GM12875 (cell line): ENCODE data around the gene TNFRSF9.

ENCODE experiments used
- H3K4me3 ChIP-seq: one replicate; pipeline ENCODE4 v1.5.1; 2011; ENCODE audit warnings: low read depth, low read length, control low read depth
- TF ChIP-seq, protein P1 (sequence below): IDR thresholded peaks from 2 replicates; pipeline ENCODE4 v1.5.1; 2011; ENCODE audit warnings: low read depth, mild to moderate bottlenecking, control low read depth, inconsistent platforms, low read length, moderate library complexity, borderline replicate concordance; ENCODE audit not compliant: insufficient read depth

Gene TNFRSF9

DNA sequence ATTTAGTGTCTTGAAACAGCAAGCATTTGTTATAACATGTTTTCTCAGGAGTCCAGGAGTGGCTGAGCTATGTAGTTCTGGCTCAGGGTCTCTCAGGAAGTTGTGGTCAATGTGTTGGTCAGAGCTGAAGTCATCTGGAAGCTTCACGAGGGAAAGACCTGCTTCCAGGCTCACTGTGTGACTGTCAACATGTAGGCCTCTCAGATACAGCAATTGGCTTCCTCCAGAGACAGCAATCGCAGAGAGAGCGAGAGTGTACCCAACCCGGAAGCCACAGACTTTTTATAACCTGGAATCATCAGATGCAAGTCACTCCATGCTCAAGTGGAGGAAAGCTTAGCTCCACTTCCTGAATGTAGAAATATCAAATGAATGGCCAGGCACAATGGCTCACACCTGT lies 40.9 kb downstream of the TNFRSF9 start:
- TF ChIP-seq, protein P1, sequence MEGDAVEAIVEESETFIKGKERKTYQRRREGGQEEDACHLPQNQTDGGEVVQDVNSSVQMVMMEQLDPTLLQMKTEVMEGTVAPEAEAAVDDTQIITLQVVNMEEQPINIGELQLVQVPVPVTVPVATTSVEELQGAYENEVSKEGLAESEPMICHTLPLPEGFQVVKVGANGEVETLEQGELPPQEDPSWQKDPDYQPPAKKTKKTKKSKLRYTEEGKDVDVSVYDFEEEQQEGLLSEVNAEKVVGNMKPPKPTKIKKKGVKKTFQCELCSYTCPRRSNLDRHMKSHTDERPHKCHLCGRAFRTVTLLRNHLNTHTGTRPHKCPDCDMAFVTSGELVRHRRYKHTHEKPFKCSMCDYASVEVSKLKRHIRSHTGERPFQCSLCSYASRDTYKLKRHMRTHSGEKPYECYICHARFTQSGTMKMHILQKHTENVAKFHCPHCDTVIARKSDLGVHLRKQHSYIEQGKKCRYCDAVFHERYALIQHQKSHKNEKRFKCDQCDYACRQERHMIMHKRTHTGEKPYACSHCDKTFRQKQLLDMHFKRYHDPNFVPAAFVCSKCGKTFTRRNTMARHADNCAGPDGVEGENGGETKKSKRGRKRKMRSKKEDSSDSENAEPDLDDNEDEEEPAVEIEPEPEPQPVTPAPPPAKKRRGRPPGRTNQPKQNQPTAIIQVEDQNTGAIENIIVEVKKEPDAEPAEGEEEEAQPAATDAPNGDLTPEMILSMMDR = no peak

DNA sequence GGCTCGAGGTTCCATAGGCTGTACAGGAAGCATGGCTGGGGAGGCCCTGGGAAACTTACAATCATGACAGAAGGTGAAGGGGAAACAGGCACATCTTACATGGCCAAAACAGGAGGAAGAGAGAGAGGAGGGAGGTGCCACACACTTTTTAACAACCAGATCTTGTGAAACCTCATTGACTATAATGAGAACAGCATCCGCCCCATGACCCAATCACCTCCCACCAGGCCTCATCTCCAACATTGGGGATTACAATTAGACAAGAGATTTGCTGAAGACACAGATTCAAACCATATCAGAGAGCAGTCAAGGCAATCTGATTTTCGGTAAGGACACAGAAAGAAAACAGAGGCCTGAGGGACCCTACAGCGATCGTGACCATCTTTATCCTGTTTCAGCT lies 41.7 kb downstream of the TNFRSF9 start:
- no peak overlapping the region for H3K4me3 ChIP-seq
- TF ChIP-seq, protein P1 = no peak

More for the DNA sequence above, 40.9 kb downstream of the TNFRSF9 start:
- no peak overlapping the region for H3K4me3 ChIP-seq

DNA sequence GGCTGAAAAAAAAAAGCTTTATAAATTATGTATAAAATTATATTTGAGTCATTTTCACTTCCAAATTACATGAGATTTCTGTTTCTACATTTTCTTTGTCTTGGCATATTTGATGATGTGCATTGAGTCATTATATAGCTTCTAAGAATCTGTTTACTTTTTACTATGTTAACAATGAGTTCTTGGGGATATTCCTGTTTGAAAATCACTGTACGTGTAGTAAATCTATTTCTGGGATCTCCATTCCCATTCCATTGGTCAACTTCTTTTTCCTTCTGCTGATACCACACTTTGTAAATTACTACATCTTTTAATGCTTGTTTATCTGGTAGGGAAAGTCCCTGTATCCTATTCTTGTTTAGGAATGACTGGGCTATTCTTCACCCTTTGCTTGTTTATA lies 43.6 kb downstream of the TNFRSF9 start:
- no peak overlapping the region for H3K4me3 ChIP-seq
- TF ChIP-seq, protein P1 = no peak

DNA sequence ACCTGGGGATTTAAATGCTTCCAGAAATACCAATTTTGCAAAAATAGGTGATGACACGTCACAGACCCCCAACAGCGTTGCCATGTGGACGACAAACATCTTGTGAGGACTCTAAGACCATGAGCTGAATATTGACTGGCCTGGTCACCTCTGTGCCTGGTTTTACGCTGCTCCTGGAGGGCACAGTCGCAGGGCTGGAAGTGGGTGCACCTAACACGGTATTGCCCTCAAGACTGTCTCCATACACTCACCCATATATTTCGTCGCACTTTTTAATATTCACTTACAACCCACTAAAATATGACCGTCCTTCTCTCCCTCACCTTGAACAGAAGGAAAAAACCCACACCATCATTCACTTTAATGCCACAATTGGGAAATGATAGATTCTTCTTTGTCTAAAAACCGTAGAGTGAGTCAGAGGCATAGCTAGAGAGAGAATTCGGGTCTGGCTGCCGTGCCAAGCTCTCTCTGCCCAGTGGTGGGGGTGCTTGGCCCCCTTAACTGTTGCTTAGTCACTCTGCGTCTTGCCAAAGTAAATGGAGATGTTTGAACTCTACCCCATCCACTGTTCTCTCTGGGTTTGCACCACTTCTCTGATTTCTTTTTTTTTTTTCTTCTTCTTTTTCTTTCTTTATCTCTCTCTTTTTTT lies 47.0 kb downstream of the TNFRSF9 start:
- TF ChIP-seq, protein P1 = no peak
- no peak overlapping the region for H3K4me3 ChIP-seq

DNA sequence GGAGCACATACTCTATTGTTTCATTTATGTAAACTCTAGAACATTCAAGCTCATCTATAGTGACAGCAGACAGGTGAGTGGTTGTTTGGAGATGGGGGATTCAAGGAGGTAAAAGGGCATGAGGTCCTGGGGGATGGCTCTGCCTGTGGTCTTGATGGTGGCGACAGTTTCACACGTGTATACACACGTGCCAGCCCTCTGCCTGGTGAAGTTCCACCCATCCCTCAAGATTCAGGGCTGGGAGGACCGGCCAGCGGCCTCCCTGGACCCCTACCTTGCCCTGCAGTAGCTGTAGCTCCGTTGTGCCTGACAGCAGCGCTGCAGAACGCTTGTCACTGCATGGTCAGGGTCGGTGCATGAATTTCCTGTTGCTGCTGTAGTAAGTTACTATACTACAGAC lies 48.8 kb downstream of the TNFRSF9 start:
- TF ChIP-seq, protein P1 = no peak
- no peak overlapping the region for H3K4me3 ChIP-seq

DNA sequence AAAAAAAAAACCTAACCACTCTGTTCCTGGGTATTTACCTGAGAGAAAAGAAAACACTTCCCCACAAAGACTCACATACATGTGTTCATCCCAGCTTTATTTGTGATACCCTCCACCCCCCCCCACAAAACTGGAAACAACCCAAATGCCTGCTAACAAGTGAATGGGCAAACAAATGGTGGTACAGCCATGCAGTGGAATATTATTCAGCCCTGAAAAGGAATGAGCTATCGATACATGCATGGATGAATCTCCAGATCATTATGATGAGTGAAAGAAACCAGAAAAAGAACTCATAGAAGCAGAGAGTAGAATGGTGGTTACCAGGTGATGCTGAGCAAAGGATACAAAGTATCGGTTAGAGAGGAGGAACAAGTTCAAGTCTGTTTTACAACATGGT lies 49.8 kb downstream of the TNFRSF9 start:
- no peak overlapping the region for H3K4me3 ChIP-seq
- TF ChIP-seq, protein P1 = no peak
